Mesenchymal stem cell (in vitro differentiated cells and primary cell): ENCODE results near the gene MRPL4. TPM values are rescaled to one million over a fixed set of nuclear protein-coding genes. Genes with fewer than 3 reads are reported as not detected.

Experiments used
- DNase-seq: peaks from one replicate; pipeline ENCODE4 v3.0.0-alpha.2; 2013
- H2AFZ ChIP-seq: one replicate; pipeline ENCODE4 v1.6.1; 2013; ENCODE audit warnings: low read depth, mild to moderate bottlenecking, control low read depth, inconsistent platforms, low read length, moderate library complexity
- H2AK5ac ChIP-seq: 2 replicates; pipeline ENCODE4 v1.6.1; 2013; ENCODE audit warnings: low read length, moderate library complexity, mild to moderate bottlenecking, inconsistent platforms; ENCODE audit not compliant: severe bottlenecking
- H2BK120ac ChIP-seq: one replicate; pipeline ENCODE4 v1.6.1; 2013; ENCODE audit warnings: low read depth, mild to moderate bottlenecking, inconsistent platforms, low read length, moderate library complexity
- H2BK12ac ChIP-seq, 2 experiments: one replicate each; pipeline ENCODE4 v1.6.1; 2013; ENCODE audit warnings: inconsistent platforms in 2 of 2, low read length in 2 of 2, mild to moderate bottlenecking in 2 of 2, moderate library complexity in 2 of 2, control low read depth in 1 of 2
- H2BK15ac ChIP-seq: one replicate; pipeline ENCODE4 v1.6.1; 2013; ENCODE audit warnings: mild to moderate bottlenecking, low read depth, inconsistent platforms; ENCODE audit not compliant: poor library complexity, severe bottlenecking
- H2BK5ac ChIP-seq: 2 replicates; pipeline ENCODE4 v1.6.1; 2013; ENCODE audit warnings: low read depth, mild to moderate bottlenecking, low read length, control low read depth, inconsistent platforms; ENCODE audit not compliant: poor library complexity, severe bottlenecking
- H3K14ac ChIP-seq, 2 experiments: one replicate each; pipeline ENCODE4 v1.6.1; 2013; ENCODE audit warnings: inconsistent platforms in 2 of 2, low read length in 2 of 2, control low read depth in 1 of 2, mild to moderate bottlenecking in 1 of 2, moderate library complexity in 1 of 2
- H3K18ac ChIP-seq, 2 experiments: one replicate each; pipeline ENCODE4 v1.6.1; 2013; ENCODE audit warnings: inconsistent platforms in 2 of 2, low read length in 2 of 2, control low read depth in 1 of 2, low read depth in 1 of 2, mild to moderate bottlenecking in 1 of 2
- H3K23ac ChIP-seq, 2 experiments: one replicate each; pipeline ENCODE4 v1.6.1; 2013; ENCODE audit warnings: inconsistent platforms in 2 of 2, low read length in 2 of 2, mild to moderate bottlenecking in 2 of 2, moderate library complexity in 2 of 2, control low read depth in 1 of 2
- H3K27ac ChIP-seq: 2 replicates; pipeline ENCODE4 v1.5.1; 2013; ENCODE audit warnings: mild to moderate bottlenecking, moderate library complexity, low read length, control low read depth, inconsistent platforms; ENCODE audit not compliant: poor library complexity, severe bottlenecking
- H3K27me3 ChIP-seq, 2 experiments: 2 replicates each; pipeline versions ENCODE4 v1.6.1 to v1.7.0; 2013; ENCODE audit warnings: low read length in 2 of 2, mild to moderate bottlenecking in 2 of 2, moderate library complexity in 2 of 2, control low read depth in 1 of 2, inconsistent platforms in 1 of 2; ENCODE audit not compliant: control insufficient read depth in 1 of 2, insufficient read depth in 1 of 2
- H3K36me3 ChIP-seq, 2 experiments: 2 replicates each; pipeline versions ENCODE4 v1.6.1 to v1.7.0; 2013; ENCODE audit warnings: low read length in 2 of 2, control low read depth in 1 of 2, inconsistent platforms in 1 of 2, low read depth in 1 of 2, mild to moderate bottlenecking in 1 of 2; ENCODE audit not compliant: insufficient read depth in 2 of 2, control insufficient read depth in 1 of 2
- H3K4ac ChIP-seq, 2 experiments: one replicate each; pipeline ENCODE4 v1.6.1; 2013; ENCODE audit warnings: inconsistent platforms in 2 of 2, low read length in 2 of 2, mild to moderate bottlenecking in 2 of 2, moderate library complexity in 2 of 2, control low read depth in 1 of 2, low read depth in 1 of 2
- H3K4me1 ChIP-seq: 2 replicates; pipeline ENCODE4 v1.6.1; 2013; ENCODE audit warnings: low read depth, low read length, control low read depth; ENCODE audit not compliant: control insufficient read depth, insufficient read depth
- H3K4me2 ChIP-seq: 2 replicates; pipeline ENCODE4 v1.6.1; 2013; ENCODE audit warnings: low read length, mild to moderate bottlenecking, inconsistent platforms; ENCODE audit not compliant: poor library complexity, severe bottlenecking
- H3K4me3 ChIP-seq, 2 experiments: 2 replicates each; pipeline versions ENCODE4 v1.5.1 to v1.7.0; 2013; ENCODE audit warnings: low read length in 2 of 2, mild to moderate bottlenecking in 2 of 2, control low read depth in 1 of 2, low read depth in 1 of 2; ENCODE audit not compliant: insufficient read depth in 1 of 2
- H3K79me1 ChIP-seq: replicated peaks from 2 replicates; pipeline ENCODE4 v1.6.1; 2013; ENCODE audit warnings: mild to moderate bottlenecking, control low read depth, low read length, inconsistent platforms; ENCODE audit not compliant: poor library complexity, severe bottlenecking
- H3K9ac ChIP-seq: 2 replicates; pipeline ENCODE4 v1.7.0; 2013; ENCODE audit warnings: mild to moderate bottlenecking, low read length, moderate library complexity
- H3K9me3 ChIP-seq: 2 replicates; pipeline ENCODE4 v1.7.0; 2013; ENCODE audit warnings: mild to moderate bottlenecking, low read length; ENCODE audit not compliant: control insufficient read depth
- H4K8ac ChIP-seq: one replicate; pipeline ENCODE4 v1.6.1; 2013; ENCODE audit warnings: inconsistent platforms, mild to moderate bottlenecking, low read length, moderate library complexity
- H4K91ac ChIP-seq: one replicate; pipeline ENCODE4 v1.6.1; 2013; ENCODE audit warnings: mild to moderate bottlenecking, low read length, inconsistent platforms
- WGBS: methylation state at CpG from one replicate; pipeline ENCODE4 v1.1.7; 2013; ENCODE audit warnings: mixed read lengths; 5-methylcytosine and 5-hydroxymethylcytosine counted together
- small RNA-seq: library from polyadenylated mRNA; stranded (forward); fragments of <200 nt; extraction: miRNeasy Mini kit (QIAGEN cat#:217004); gene quantifications from one replicate; pipeline ENCODE3, GENCODE V24; 2013; ENCODE audit warnings: low read depth

MRPL4 gene

GRCh38 chr19:10305139-10305806 lies 53.3 kb downstream of the MRPL4 start:
- Histone ChIP-seq H4K91ac (no peak overlapping the region), H3K18ac (no peak overlapping the region), H3K36me3 (peaks cover 6 to 34% of the 10 kb centered on the region in 2 experiments), H3K4me1 (no peaks in the 10 kb centered on the region), H3K79me1 (no peaks in the 10 kb centered on the region), H2AK5ac (no peak overlapping the region), H3K9me3 (no peaks in the 10 kb centered on the region), H3K4ac (no peak overlapping the region), H2BK15ac (peak overlapping the region; percentile 37), H3K9ac (no peak overlapping the region), H2BK5ac (no peak overlapping the region), H2AFZ (no peak overlapping the region), H2BK120ac (no peak overlapping the region), H3K14ac (no peak overlapping the region), H2BK12ac (no peak overlapping the region), H3K27ac (no peak overlapping the region), H3K27me3 (peaks cover 0 to under 1% of the 10 kb centered on the region in 2 experiments), H3K4me2 (no peak overlapping the region), H4K8ac (no peak overlapping the region), H3K4me3 (no peak overlapping the region), H3K23ac (no peak overlapping the region)
- DNase-seq, result no peak
- WGBS, result 86% methylated on average over 17 of the region's 17 CpGs

DNA sequence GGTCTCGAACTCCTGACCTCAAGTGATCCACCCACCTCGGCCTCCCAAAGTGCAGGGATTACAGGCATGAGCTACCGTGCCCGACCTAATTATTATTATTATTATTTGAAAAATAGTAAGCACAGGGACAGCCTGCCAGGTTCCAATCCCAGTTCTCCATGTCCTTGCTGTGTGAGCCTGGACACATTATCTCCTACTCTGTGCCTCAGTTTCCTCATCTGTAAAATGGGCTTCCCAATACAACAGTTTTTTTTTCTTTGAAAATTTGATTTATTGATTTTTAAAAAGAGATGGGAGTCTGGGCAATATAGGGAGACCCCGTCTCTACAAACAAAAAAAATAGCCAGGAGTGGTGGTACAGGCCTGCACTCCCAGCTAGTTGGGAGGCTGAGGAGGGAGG lies 54.3 kb downstream of the MRPL4 start:
- Histone ChIP-seq H3K23ac (no peak overlapping the region), H2BK15ac (no peak overlapping the region), H3K27me3 (no peaks in the 10 kb centered on the region), H3K9me3 (no peaks in the 10 kb centered on the region), H2BK120ac (no peak overlapping the region), H3K4me3 (no peak overlapping the region), H3K4me1 (peaks cover 2% of the 10 kb centered on the region), H3K79me1 (no peaks in the 10 kb centered on the region), H3K27ac (no peak overlapping the region), H3K4ac (no peak overlapping the region), H4K91ac (no peak overlapping the region), H3K9ac (no peak overlapping the region), H3K4me2 (no peak overlapping the region), H3K18ac (no peak overlapping the region), H2AK5ac (no peak overlapping the region), H2BK12ac (no peak overlapping the region), H2AFZ (no peak overlapping the region), H2BK5ac (no peak overlapping the region), H3K14ac (no peak overlapping the region), H4K8ac (no peak overlapping the region), H3K36me3 (peaks cover 12 to 44% of the 10 kb centered on the region in 2 experiments)
- WGBS, result 94% methylated on average over 1 of the region's 5 CpGs
- DNase-seq, result no peak

DNA sequence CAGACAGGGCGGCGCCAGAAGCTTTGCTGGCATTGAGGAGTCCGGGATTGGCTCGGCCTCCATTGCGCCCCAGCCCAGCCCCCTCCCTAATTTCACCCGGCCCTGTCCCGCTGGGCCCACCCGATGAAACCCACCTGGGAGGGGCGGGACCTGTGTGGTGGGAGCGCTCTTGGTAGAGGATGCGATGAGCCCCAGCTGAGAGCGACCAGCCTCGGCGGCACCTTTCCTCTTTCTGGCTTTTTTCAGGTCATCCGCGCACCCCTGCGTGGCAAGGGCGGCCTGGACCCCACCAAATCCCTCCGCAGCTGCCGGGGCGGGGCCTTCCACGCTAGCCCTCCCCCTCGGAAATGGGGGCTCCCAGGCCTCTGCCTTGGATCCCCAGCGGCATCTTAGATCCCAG lies 57.4 kb downstream of the MRPL4 start, which contains the start of gene ZGLP1:
TSS of gene ZGLP1 (minus strand) at position 393 of the 400 bp plus-strand sequence.
- Histone ChIP-seq H3K4ac (no peak within 1 kb of the TSS), H3K23ac (no peak within 1 kb of the TSS), H3K18ac (no peak within 1 kb of the TSS), H2BK12ac (no peak within 1 kb of the TSS), H3K36me3 (peaks cover 16 to 38% of the 10 kb centered on the region in 2 experiments), H3K4me1 (peaks cover 4% of the 10 kb centered on the region), H2BK120ac (no peak within 1 kb of the TSS), H3K4me2 (no peak within 1 kb of the TSS), H2AFZ (no peak within 1 kb of the TSS), H4K8ac (no peak within 1 kb of the TSS), H3K9ac (no peak within 1 kb of the TSS), H2BK15ac (no peak within 1 kb of the TSS), H3K4me3 (no peak within 1 kb of the TSS), H3K14ac (no peak within 1 kb of the TSS), H3K79me1 (peaks cover 9% of the 10 kb centered on the region), H3K27ac (no peak within 1 kb of the TSS), H2BK5ac (no peak within 1 kb of the TSS), H3K9me3 (no peaks in the 10 kb centered on the region), H3K27me3 (no peaks in the 10 kb centered on the region), H2AK5ac (no peak within 1 kb of the TSS), H4K91ac (no peak within 1 kb of the TSS)
- 96% methylated on average over 23 of the region's 24 CpGs for WGBS
- DNase-seq, result no peak

Small RNAs within 50 kb of the gene (small RNA-seq; reads per million reads assigned to genes)
- not detected for gene AC011511.1
- not detected for gene MIR4322
